GM18867 (cell line): ENCODE measurements around the gene TROAP.
"Not testable (repeated sequence)": the region's sequence is repeated elsewhere in the genome, so short reads cannot be mapped to it uniquely, and the experiment has no call there.

Experiments used
- ATAC-seq: cut with Tn5 transposase; IDR thresholded peaks from one replicate; pipeline ENCODE4 v1.9.1; 2021; ENCODE audit warnings: mild to moderate bottlenecking, moderate library complexity; ENCODE audit not compliant: unreplicated experiment

The TROAP gene

GRCh38 chr12:49330032-49330619 lies 7.1 kb downstream of the TROAP start:
- ATAC-seq, result no peak

DNA sequence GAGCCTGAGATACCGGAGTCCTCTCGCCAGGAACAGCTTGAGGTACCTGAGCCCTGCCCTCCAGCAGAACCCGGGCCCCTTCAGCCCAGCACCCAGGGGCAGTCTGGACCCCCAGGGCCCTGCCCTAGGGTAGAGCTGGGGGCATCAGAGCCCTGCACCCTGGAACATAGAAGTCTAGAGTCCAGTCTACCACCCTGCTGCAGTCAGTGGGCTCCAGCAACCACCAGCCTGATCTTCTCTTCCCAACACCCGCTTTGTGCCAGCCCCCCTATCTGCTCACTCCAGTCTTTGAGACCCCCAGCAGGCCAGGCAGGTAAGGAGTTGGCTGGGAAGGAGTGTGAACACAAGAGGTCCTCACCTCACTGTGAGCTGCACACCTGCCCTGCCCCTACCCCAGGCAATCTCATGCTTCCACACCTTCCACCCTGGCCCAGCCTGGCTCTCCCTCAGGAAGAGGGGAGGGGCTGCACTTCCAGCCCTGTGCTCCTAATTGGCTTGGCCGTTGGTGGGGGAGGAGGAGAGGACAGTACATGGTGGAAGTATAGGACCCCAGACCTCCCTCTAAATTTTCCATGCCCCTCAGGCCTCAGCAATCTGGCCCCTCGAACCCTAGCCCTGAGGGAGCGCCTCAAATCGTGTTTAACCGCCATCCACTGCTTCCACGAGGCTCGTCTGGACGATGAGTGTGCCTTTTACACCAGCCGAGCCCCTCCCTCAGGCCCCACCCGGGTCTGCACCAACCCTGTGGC lies 7.8 kb downstream of the TROAP start:
- no peak for ATAC-seq

GRCh38 chr12:49331380-49332222 lies 8.5 kb downstream of the TROAP start:
- ATAC-seq, result no peak

- ATAC-seq, result no peak
Observed at GRCh38 chr12:49332441-49332861, 9.4 kb downstream of the TROAP start.

- no peak for ATAC-seq
Observed at GRCh38 chr12:49332891-49333371, 9.9 kb downstream of the TROAP start.

- ATAC-seq, result not testable (repeated sequence)
Observed at GRCh38 chr12:49333778-49334177, 10.7 kb downstream of the TROAP start.

GRCh38 chr12:49334226-49334625 lies 11.2 kb downstream of the TROAP start:
- no peak for ATAC-seq

GRCh38 chr12:49334681-49335080 lies 11.6 kb downstream of the TROAP start:
- no peak for ATAC-seq

DNA sequence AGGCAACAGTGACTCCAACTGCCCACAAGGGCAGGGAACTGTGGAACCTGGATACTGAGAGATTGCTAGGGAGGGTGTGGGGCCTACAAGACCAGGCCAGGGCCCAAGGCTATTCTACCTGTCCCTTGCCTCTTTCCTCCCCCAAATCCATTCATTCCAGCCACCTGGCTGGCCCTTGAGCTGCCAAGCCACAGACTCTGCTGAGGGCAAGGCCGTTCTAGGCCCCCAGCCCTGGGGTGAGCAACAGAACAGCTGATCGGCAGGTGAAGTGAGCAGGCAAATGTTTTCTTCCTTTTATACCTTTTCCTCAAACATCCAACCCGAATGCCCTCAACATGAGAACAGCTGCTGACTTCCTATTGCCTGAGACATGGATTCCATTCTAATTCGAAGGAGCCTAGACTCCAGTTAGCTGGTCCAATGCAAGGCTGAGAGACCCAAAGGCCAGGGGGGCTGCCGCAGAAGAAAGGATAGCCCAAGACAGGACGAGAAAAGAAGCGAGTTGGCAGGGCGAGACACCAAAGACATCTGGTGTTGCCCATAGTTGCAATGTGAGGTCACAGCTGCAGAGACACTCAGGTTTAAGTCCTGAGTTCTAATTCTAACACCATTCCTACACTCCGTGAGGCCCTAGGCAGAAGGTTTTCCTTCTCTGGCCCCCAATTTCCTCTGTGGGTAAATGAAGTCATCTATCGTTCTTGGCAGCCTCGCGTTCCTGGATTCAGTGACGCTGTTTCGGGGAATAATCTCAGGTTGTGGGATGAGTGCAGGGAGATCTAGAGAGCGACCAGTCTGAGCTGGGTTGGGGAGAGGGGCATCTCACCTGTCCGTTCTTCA lies 12.3 kb downstream of the TROAP start:
- no peak for ATAC-seq

GRCh38 chr12:49335955-49336644 lies 13.0 kb downstream of the TROAP start:
- no peak for ATAC-seq

DNA sequence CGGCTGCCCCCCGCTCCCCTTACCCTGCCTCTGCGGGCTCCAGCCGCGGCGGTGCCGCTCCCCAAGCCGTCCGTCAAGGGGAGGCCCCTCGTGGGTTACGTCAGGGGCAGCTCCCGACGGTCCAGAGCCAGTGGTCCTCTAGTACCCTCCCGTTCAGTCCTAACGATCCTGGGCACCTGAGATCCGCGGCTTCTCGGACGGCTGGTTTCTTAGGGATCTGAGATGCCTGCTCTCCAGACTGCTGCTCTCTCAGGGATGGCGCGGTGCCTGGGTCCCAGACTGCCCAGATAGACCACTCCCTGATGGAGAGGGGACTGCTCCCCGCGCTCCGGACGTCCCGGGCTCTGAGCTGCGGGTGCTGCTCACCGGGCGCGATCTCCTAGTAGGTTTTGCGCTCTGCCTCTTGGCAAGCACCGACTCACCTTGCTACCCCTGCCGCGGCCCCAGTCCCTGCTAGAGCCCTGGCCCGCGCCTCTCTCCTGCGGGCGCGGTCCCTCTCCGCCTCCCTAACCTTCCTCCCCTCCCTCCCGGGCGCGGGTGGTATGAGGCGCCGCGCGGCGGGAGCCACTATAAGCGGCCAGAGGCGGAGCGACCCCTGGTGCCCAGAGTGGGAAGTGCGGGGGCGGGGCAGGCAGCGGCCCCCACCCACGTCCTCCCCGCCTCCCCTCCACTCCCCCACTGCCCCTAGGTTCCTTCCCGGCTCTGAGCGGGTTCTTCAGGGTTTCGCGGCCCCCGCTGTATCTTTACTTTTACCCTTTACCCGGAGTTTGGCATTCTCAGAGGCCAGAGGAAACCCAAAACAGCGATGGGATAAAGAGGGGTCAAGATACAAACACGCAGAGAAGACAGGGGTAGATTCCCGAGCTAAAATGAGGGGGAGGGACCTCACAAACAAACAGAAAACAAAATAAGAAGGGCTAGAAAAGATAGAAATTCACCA lies 13.9 kb downstream of the TROAP start, which contains the start of gene C1QL4:
Gene C1QL4, minus strand, starts transcription at position 544 of the 940 bp plus-strand sequence. CDS start 711 bp downstream, outside the sequence.
- peak; percentile 60 for ATAC-seq

GRCh38 chr12:49338830-49339463 lies 15.9 kb downstream of the TROAP start:
- ATAC-seq, result no peak

DNA sequence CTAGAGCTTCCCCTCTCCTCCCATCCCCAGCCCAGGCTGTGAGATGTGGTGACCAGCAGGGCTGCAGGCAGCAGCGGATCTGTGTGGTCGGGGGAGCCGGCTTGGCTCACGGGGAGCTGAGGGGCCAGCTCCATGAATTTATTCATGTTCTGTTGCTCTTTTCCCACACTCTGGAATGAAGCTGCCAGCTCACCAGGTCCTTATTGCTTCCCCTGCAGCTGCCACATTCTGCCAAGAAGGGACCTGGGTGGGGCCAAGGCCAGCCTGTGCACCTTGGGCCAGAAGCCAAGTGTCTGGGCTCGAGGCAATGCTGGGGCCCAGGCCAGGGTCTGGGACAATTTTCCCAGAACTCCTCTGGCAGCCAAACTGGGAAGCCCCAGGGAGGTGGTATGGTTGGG lies 16.4 kb downstream of the TROAP start:
- ATAC-seq, result no peak

DNA sequence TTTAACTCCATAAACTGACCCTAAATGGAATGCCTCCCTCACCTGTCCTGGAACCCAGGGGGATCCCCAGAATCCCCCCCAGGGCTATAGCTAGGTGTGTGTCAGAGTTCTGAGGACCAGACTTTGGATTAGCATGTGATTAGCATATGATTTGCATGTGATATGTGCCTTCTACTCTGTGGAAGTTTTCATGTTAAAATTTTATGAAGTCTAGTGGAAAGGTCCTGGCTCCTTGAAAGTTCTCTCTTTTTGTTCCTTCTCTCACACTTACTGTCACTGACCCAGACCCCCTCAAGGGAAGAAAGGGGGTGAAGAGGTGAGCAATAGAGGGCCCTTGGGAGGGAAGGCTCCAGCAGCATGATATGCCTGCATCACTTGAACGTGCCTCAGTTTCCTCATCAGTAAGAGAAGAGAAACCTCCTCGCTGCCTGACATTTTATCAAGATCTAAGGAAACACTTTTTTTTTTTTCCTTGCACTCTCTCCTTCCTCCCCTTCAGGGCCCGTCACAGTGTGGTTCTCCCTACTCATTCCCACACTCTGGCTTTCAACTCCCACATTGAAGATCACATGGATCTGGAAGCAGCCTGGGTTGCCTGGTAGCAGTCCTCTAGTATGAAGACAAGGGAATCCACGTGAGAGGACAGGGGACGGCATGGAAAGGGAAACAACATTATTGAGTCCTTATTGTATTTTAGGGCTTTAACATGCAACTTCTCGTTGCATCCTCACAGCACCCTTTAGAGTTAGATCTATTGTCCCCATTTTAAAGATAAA lies 17.2 kb downstream of the TROAP start:
- no peak for ATAC-seq

DNA sequence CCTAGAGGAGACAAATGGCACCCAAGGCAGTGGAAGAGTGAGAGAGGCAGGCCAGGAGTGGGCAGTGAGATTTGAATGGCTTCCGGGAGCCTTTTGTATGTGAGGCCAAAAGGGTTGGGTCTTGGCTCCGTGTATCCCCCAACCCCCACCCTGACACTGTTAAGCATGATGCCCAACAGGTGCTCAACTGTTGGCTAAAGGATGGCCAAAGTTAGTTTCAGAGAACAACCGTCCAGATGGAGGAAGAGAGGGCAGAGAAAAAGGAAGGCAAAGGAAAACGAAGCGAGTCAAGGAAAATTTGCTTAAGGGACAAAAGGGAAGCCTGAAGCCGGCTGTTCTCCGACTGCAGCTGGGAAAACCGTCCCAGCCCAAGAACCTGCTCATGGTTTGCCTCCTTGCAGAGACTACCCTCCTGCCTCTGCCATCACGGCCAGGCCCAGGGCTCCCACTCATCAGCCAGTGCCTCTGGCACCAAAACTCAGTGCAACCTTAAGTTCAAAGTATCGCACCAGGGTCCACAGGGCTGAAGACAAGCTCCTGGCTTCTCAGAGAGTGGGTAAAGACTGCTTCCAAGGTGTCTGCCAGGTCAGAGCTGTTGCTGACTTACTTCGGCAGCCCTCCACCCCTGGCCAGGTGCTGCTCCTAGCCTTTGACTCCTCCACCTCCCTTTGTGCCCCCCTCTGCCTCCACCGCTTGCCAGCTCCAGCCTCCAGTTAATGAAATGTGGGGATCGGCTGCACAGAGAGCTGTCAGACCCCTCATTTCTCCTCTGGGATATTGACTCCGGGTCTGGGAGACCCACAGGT lies 18.1 kb downstream of the TROAP start:
- ATAC-seq, result no peak

DNA sequence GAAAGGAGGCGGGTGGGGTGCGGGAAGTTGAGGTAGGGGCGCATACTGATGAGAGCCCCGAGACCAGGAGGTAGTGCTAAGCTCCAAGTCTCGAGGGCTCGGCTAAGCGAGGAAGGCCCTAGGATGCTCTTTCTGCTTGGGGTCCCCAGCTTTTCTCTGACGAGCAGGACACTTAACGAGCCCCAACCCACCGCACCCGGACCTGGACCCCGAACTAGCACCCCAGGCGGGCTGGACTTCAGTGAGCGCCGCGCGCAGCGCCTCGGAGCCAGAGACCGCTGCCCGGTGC lies 18.7 kb downstream of the TROAP start:
- no peak for ATAC-seq
